ENCODE data around the gene TFAP2E. TPM values are rescaled to one million over a fixed set of nuclear protein-coding genes. Genes with fewer than 3 reads are reported as not detected.

The TFAP2E gene
- total RNA-seq, result not detected

GRCh38 chr1:35573198-35574124 is at the start of gene TFAP2E:
Gene TFAP2E, plus strand, starts transcription at chr1:35573314. Its CDS starts 264 bp downstream, at chr1:35573578.
- 23% methylated on average over 63 of the region's 95 CpGs; no CpG with 5 or more reads in 1 of the 2 donors for WGBS, 2 donors
- H3K27me3 ChIP-seq, result no peaks in the 10 kb centered on the region
- intact Hi-C loops (cut with DNase I), result loop anchor here (5.0 kb wide), 2 partner anchors 139 to 154 kb away; no protein-coding TSS in a partner anchor
- DNase-seq, result peak; percentile 57 to 84 (median 62)
- H3K9me3 ChIP-seq, result no peaks in the 10 kb centered on the region
- TF ChIP-seq POLR2A (IDR thresholded peaks at IDR 0.05) (peak in 2 of 3 donors; percentile 40), CTCF (IDR thresholded peaks at IDR 0.05) (no peak)
- no peaks in the 10 kb centered on the region for H3K36me3 ChIP-seq (replicated peaks in 1 of 2; ENCODE audit: insufficient read depth in 1 of 2, low read depth in 2 of 2)
- H3K27ac ChIP-seq, result no peak within 1 kb of the TSS
- peaks cover 13% of the 10 kb centered on the region for H3K4me1 ChIP-seq
- peak within 1 kb of the TSS; percentile 38 to 45 for H3K4me3 ChIP-seq
- peak; percentile 59 for ATAC-seq

- Histone ChIP-seq H3K36me3 (replicated peaks in 1 of 2; ENCODE audit: insufficient read depth in 1 of 2, low read depth in 2 of 2) (no peaks in the 10 kb centered on the region), H3K4me3 (no peak overlapping the region), H3K27ac (peak overlapping the region in 1 of 4 donors; percentile 17), H3K4me1 (peaks cover 12% of the 10 kb centered on the region), H3K27me3 (no peaks in the 10 kb centered on the region), H3K9me3 (no peaks in the 10 kb centered on the region)
- intact Hi-C loops (cut with DNase I), result no loop called here
- ATAC-seq (no peak), DNase-seq (no peak)
- TF ChIP-seq POLR2A (IDR thresholded peaks at IDR 0.05) (no peak), CTCF (IDR thresholded peaks at IDR 0.05) (no peak)
- WGBS, 2 donors, result 46% methylated on average over 2 of the region's 2 CpGs
Measured at GRCh38 chr1:35524106-35524505, 49.0 kb upstream of the TFAP2E start.

DNA sequence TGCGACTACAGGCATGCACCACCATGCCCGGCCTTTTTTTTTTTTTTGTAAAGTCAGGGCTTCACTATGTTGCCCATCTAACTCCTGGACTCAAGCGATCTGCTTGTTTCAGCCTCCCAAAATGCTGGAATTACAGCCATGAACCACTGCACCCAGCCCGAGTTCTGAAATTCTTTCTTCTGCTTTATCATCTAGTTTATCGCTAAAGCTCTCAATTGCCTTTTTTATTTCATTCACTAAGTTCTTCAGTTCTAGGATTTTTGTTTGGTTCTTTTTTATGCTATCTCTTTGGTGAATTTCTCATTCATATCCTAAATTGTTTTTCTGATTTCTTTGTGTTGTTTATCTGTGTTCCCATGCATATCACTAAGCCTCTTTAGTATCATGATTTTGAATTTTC is 42.9 kb upstream of the TFAP2E start:
- no peaks in the 10 kb centered on the region for H3K9me3 ChIP-seq
- no peak overlapping the region for H3K4me3 ChIP-seq
- 78 to 79% methylated on average over 5 of the region's 5 CpGs for WGBS, 2 donors
- intact Hi-C loops (cut with DNase I), result no loop called here
- no peak overlapping the region for H3K27ac ChIP-seq
- no peak for TF ChIP-seq POLR2A (IDR thresholded peaks at IDR 0.05)
- TF ChIP-seq CTCF (IDR thresholded peaks at IDR 0.05), result no peak
- no peaks in the 10 kb centered on the region for H3K4me1 ChIP-seq
- DNase-seq (no peak), ATAC-seq (no peak)
- peaks cover 0 to 5% of the 10 kb centered on the region in 2 donors for H3K36me3 ChIP-seq (replicated peaks in 1 of 2; ENCODE audit: insufficient read depth in 1 of 2, low read depth in 2 of 2)
- H3K27me3 ChIP-seq, result no peaks in the 10 kb centered on the region

DNA sequence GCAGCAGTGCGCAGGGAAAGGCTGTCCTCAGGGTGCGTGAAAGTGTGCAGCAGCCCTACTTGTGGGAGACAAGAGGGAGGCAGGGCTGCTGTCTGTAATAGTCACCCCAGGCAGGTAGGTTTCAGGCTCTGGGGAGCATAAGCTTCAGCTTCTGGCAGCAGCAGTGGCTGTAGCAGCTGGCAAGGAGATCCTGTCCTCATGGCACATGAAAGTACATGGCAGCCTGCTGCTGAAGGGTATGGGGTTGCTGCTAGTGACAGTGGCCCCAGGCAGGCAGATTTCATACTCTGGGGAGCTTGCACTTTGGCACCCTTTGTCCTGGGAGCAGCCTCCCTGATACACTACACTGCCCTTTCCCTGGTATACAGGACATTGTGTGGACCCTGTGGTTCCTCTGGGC is 42.2 kb upstream of the TFAP2E start:
- intact Hi-C loops (cut with DNase I), result no loop called here
- DNase-seq (no peak), ATAC-seq (no peak)
- TF ChIP-seq POLR2A (IDR thresholded peaks at IDR 0.05), result no peak
- TF ChIP-seq CTCF (IDR thresholded peaks at IDR 0.05), result no peak
- no peaks in the 10 kb centered on the region for H3K9me3 ChIP-seq
- no peak overlapping the region for H3K27ac ChIP-seq
- WGBS, 2 donors, result 92 to 100% methylated on average over 2 of the region's 2 CpGs
- H3K36me3 ChIP-seq (replicated peaks in 1 of 2; ENCODE audit: insufficient read depth in 1 of 2, low read depth in 2 of 2), result peaks cover 0 to 5% of the 10 kb centered on the region in 2 donors
- H3K4me1 ChIP-seq, result no peaks in the 10 kb centered on the region
- H3K4me3 ChIP-seq, result no peak overlapping the region
- H3K27me3 ChIP-seq, result no peaks in the 10 kb centered on the region

Measured in body of pancreas (tissue), 4 donors.